ENCODE results near the gene CDC26.
"Not testable (repeated sequence)": the region's sequence is repeated elsewhere in the genome, so short reads cannot be mapped to it uniquely, and the experiment has no call there.

The CDC26 gene

DNA sequence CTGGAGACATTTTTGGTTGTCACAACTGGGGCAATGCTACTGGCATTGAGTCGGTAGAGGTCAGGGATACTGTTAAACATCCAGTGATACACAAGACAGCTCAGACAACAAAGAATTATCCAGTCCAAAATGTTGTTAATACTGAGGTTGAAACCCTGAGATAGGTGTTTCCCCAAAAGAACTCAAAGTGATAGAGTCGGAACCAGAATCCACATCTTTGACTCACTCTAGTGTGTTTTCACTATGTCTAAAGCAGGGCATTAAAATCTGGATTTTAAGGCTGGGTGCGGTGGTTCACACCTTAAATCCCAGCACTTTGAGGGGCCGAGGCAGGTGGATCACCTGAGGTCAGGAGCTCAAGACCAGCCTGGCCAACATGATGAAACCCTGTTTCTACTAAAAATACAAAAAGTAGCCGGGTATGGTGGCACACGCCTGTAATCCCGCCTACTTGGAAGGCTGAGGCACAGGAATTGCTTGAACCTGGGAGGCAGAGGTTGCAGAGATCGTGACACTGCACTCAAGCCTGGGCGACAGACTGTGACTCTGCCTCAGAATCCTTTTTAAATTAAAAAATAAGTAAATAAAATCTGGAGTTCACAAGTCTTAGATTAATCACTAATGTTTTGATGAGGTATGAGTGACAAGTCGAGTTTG lies 37.0 kb downstream of the CDC26 start:
- DNase-seq (ENCODE audit: low read depth) = no peak

DNA sequence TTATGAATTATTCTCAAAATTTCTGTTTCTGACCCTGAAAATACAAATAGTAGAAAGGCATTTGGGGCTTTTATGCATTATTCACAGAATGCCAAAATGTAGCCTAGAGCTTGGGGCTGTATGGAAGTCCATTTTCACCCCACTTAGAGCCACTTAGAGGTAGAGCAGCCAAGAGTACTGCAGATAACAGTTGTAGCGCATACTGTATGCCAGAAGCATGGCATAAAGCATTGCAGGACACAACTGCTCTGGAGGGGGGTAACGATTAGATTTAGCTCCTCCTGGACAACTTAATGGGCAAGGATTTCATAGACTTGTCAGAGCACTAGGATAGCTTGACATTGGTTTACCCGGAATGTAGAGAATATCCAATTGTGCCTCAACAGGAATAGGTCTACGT lies 38.3 kb downstream of the CDC26 start:
- DNase-seq (ENCODE audit: low read depth) = no peak

DNA sequence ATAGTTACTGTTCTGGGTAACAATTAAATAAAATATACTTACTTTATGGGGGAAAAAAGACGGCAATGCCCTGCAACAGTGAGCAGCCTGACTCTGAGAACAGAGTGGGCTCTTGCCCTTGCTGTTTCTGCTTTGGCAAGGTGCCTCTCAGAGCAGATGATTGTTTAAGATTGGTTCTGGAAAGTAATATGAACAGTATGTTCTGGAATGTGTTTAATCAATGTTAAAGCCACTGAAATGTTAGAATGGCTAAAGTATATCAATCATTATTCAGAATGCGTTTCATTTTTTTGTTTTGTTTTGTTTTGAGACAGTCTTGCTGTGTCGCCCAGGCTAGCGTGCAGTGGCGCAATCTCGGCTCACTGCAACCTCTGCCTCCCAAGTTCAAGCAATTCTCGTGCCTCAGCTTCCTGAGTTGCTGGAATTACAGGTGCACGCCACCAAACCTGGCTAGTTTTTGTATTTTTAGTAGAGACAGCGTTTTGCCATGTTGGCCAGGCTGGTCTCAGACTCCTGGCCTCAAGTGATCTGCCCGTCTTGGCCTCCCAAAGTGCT lies 39.6 kb downstream of the CDC26 start:
- DNase-seq (ENCODE audit: low read depth) = not testable (repeated sequence)

DNA sequence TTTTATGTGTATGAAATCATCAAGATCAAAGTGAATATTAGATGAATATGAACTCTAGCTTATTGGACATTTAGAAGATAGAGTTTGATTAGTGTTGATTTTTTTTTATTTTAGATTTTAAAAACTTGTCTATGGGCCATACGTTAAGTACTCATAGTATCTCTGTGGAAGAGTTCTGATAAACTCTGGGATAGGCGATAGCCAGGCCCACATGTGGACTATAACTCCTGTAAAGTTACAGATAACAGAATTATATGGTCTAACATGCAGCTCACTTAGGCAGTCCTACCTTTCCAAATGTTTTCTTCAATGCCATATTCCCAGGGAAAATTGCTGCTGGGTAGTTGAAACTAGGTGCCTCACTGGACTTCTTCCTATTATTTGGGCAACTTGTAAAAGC lies 43.7 kb downstream of the CDC26 start:
- DNase-seq (ENCODE audit: low read depth) = no peak

DNA sequence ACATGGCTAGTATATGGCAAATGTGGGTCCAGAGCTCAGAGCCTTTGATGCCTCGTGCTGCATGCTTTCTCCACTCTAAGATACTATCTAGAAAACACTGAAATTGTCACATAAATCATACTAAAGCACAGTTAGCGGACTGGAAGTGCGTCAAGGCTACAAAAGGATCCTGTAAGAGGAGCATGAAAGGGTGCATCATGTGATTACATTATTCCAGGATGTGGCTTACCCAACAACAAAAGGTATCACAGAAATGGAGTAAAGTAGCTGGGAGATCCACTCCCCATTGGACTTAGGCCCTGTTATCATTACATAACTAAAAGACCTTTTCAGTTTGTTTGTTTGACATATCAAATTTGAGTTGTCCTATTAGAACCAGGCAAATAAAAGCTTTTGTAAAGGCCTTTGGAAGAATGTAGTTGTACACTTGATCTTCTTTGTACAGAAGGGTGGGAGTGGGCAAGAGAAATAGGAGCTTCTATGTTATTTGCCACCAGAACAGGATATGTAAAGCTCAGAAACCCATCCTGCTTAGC lies 47.2 kb downstream of the CDC26 start:
- DNase-seq (ENCODE audit: low read depth) = no peak

DNA sequence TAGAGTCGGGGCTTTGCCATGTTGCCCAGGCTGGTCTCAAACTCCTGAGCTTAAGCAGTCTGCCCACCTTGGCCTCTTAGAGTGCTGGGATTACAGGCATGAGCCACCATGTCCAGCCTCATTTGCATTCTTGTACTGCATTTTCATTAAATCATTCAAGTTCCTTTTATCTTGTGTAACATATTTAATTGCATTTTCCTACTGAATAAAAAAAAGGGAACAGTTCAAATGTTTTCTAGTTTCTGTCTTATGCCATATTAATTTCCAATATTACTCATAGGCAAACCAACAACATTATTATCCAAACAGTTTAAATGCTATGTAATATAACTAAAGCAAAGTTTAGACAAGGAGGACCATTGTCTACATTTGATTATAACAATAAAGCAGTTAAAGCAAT lies 47.9 kb downstream of the CDC26 start:
- no peak for DNase-seq (ENCODE audit: low read depth)

DNA sequence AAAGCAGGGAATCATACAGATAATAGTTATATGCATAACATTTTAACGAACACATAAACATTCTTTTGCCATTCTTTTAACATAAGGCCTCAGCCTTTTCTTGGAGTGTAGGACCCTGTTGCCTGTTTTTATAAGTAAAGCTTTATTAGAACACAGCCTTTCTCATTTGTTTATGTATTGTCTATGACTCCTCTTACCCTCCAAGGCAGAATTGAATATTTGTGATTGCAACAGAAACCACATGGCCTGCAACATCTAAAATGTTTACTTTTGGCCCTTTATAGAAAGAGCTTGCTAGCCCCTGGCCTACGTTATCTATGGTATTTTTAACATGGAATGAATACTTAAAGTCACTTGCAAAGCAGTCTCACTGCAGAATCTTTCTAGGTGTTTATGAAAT lies 51.4 kb downstream of the CDC26 start:
- no peak for DNase-seq (ENCODE audit: low read depth)

DNA sequence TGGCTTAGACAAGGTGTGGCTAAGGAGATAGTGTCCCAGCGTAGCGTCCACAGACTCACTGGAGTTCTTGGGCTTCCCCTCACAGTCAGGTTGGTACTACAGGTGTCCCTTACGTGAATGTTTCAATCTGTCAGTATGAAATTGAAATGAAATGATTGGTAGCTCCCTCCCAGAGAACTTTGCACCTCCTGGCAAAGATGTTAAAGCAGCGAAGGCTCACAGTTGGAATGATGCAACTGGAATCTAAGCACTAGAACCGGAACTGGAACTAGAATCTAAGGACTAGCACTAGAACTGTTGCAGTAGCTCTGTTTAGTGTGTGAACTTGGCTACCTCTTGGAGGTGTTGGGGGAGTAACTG lies 52.9 kb downstream of the CDC26 start:
- DNase-seq (ENCODE audit: low read depth) = peak; percentile 46

DNA sequence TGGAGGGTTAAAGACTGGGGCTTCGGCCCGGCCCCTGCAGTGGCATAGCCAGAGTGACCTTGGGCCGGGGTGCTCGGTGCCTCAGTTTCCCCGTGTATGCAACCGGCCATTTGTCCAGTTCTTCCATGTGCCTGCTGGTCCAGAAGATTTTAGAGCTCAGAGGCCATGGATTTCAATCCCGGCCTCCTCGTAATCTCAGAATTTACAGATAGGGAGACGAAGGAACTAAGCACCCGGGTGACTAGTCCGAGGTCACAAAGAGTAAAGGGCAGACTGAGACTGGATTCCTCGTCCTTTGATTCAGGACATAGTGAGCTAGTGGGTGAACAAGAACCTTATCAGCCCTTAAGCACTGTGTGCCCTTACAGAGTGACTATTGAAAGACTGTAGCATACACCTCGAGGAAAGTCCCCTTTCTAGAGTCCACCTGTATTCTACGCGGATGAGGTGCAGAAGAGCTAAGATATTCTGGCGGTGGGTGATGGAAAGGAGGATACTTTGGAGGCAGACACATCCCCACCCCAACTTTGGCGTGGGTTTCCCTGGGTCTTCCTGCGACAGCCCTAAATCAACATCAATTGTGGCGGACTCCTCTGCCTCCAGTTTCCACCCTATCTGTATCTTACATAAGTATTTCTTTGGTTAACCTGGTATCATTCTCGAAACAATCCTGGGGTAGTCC lies 53.4 kb downstream of the CDC26 start:
- DNase-seq (ENCODE audit: low read depth) = no peak

DNA sequence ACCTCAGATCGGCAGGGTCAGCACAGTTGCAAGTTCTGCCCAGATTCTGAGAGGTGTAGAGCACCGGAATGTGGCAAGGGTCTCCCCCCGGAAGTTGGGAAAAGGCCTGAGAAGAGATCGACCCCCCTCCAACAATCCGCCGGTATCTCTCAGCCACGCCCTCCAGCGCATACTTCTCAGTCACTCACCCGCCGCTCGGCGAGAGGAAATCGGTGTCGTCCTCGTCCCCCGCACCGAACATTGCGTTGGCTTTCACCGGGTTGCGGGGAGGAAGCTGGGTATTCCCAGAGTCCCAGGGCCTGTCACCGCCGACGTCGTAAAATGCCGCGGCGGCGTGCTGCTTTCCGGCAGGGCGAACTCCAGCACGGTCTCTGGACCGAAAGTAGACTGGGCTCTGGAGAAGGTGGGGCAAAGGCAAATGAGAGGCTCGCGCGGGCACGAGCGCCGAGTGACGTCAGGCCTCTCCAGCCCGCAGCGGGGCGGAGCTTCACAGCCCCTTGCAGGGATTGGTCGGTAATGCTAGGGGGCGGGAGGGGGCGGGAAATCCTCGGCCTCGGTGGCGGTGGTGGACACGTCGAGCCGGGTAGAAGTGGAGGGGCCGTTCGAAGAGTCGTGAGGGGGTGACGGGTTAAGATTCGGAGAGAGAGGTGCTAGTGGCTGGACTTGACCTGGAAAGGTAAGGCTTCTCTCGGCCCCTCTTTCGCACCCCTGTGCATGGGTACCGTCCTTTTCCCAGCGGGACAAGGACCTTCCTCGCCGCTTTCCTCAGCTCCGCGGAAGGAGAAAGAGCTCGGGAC lies 54.2 kb downstream of the CDC26 start, which contains the start of the genes FKBP15 and SLC31A1:
Gene FKBP15, minus strand, starts transcription at position 275 of the 797 bp plus-strand sequence. Its CDS starts 34 bp downstream, at position 241.
Gene SLC31A1, plus strand, starts transcription at position 542 of the 797 bp plus-strand sequence. CDS start 34,605 bp downstream, outside the sequence.
- peak; percentile 97 for DNase-seq (ENCODE audit: low read depth)

DNA sequence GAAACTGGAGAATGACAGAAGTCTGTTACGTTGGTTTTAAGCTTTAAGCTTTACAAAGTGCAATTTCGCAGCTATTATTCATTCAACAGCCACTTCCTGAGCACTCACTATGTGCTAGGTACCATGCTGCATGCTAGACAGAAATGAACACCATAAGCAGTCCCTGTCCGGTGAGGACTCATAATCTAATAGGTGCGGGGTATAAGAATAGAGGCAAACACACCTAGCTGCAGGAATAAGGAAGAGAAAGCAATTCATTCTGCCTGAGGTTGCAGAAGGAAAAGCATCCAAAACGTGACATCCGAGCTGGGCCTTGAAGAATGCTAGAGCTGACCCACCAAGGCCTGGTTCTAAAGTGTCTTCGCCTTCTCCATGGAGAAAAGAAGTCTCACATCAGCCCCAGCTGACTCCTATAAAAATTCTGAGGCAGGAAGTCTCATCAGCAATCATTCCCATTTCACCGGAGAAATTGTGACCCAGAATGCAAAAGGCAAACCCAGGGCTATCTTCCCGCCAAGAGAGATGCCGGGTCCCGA lies 54.8 kb downstream of the CDC26 start:
- DNase-seq (ENCODE audit: low read depth) = no peak

DNA sequence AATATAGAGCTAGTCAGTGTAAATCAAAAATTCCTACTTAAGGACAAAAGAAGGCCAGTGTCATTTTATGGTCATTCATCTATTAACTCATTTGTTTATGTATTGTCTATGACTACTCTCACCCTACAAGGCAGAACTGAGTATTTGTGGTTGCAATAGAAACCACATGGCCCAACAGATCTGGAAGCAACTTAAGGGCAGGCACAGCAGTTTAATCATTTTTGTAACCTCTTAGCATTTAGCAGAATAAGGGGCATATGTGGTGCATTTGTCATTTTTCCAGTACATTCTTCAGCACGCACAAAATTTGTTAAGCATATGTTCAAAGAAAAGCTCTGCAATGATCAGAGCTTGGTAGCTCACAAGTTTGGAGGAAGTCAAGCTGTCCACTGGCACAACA lies 55.4 kb downstream of the CDC26 start:
- no peak for DNase-seq (ENCODE audit: low read depth)

DNA sequence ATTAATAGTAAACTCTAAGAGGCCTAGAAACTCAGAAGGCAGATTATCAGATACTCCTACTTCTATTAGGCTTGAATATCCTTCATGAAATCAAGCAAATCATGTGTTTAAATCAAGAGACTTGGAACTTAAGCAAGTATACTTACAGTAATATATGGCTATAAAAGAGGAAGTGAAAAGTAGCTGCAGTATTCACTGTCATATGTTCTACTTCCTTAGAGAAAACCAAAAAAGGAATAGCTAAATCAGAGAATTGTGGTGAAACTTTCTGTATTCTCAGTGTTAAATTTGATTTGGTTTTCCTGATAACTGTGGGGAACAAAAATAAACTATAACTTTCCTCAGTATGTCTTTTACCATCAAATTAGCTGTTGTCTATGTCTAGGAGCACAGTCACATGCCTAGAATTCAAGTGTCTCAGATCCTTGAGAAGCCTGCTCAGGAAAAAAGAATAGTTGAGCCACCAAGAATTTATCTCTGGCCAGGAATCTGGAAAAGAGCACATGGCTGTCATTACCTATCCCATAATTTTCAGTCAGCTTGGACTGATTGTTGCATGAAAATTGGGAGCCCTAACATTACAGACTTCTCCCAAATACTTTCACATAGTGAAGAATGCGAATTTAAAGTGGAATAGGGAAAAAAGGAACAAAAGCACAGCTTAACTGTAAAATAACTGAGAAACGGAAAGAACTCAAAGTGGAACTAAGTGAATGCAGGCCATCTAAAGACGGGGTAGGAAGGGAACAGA lies 56.0 kb downstream of the CDC26 start:
- DNase-seq (ENCODE audit: low read depth) = no peak

All from fibroblast of the conjunctiva (primary cell).